GM12878 (cell line): Measurements from ENCODE around the gene GMNN. TPM values are rescaled to one million over a fixed set of nuclear protein-coding genes. Genes with fewer than 3 reads are reported as not detected.
"Not testable (repeated sequence)": the region's sequence is repeated elsewhere in the genome, so short reads cannot be mapped to it uniquely, and the experiment has no call there.

Experiments
- ATAC-seq: fragments of 200-7000 bp; cut with Tn5 transposase; 3 replicates; pipeline ENCODE4 v1.9.1; 2020; ENCODE audit warnings: mild to moderate bottlenecking, moderate library complexity
- BruUV-seq: library from RNA; stranded (reverse); fragments of 400-500 nt; replicated peaks from 2 replicates; lab custom pipeline; 2021; lab: Mats Ljungman, UMichigan
- CTCF ChIA-PET: fragments of 300-600 bp; sonication (Branson Sonifier 250); formaldehyde crosslinking; extraction: SDS; loops from one replicate; lab custom pipeline; 2021; ENCODE audit warnings: inconsistent platforms; lab: Yijun Ruan, JAX
- POLR2A ChIA-PET: fragments of 350-600 bp; formaldehyde crosslinking; extraction: SDS; loops from one replicate; lab custom pipeline; 2021; ENCODE audit warnings: inconsistent platforms; lab: Charles Lee
- RAD21 ChIA-PET: fragments of 300-600 bp; sonication (Branson Sonifier 250); formaldehyde crosslinking; loops from one replicate; lab custom pipeline; 2023; ENCODE audit warnings: antibody characterized with exemption; ENCODE audit not compliant: unreplicated experiment; lab: Charles Lee
- SMC1A ChIA-PET: fragments of 300-600 bp; sonication (Branson Sonifier 250); formaldehyde crosslinking; loops from one replicate; lab custom pipeline; 2023; ENCODE audit not compliant: unreplicated experiment, uncharacterized antibody; lab: Charles Lee
- DNase-seq: peaks from one replicate; pipeline ENCODE4 v3.0.0-alpha.2; 2011; ENCODE audit warnings: low read depth, low spot score
- FAIRE-seq: peaks from 3 replicates; lab custom pipeline; 2011; peaks lifted over from hg19 to GRCh38; lab: Jason Lieb, UNC
- H2AFZ ChIP-seq: 2 replicates; pipeline ENCODE4 v1.6.0; 2011; ENCODE audit warnings: low read depth, low read length, control low read depth; ENCODE audit not compliant: control insufficient read depth
- H3K27ac ChIP-seq: 2 replicates; pipeline ENCODE4 v1.5.1; 2011; ENCODE audit warnings: control low read depth; ENCODE audit not compliant: control insufficient read depth, insufficient read depth
- H3K27me3 ChIP-seq, 2 experiments: replicated peaks in 1 of 2; 2 replicates each; pipeline versions ENCODE4 v1.6.0 to v1.6.1; 2011; ENCODE audit warnings: low read length in 1 of 2; ENCODE audit not compliant: control insufficient read depth in 2 of 2, insufficient read depth in 2 of 2
- H3K36me3 ChIP-seq, 2 experiments: 2 replicates each; pipeline ENCODE4 v1.5.1; 2011; ENCODE audit warnings: low read length in 1 of 2; ENCODE audit not compliant: control insufficient read depth in 2 of 2, insufficient read depth in 2 of 2
- H3K4me1 ChIP-seq: 2 replicates; pipeline ENCODE4 v1.6.1; 2011; ENCODE audit warnings: mild to moderate bottlenecking, low read length, moderate library complexity, mixed read lengths; ENCODE audit not compliant: control insufficient read depth, insufficient read depth
- H3K4me2 ChIP-seq: 2 replicates; pipeline ENCODE4 v1.6.0; 2011; ENCODE audit warnings: control low read depth; ENCODE audit not compliant: control insufficient read depth, insufficient read depth
- H3K4me3 ChIP-seq: fragments of 200-600 bp; sonication (generic); 2 replicates; pipeline ENCODE4 v1.5.1; 2016
- H3K79me2 ChIP-seq: 2 replicates; pipeline ENCODE4 v1.6.0; 2011; ENCODE audit warnings: low read length; ENCODE audit not compliant: control insufficient read depth, insufficient read depth
- H3K9ac ChIP-seq: 2 replicates; pipeline ENCODE4 v1.8.0; 2011; ENCODE audit warnings: low read length, control low read depth, mixed read lengths; ENCODE audit not compliant: control insufficient read depth, insufficient read depth
- H3K9me3 ChIP-seq: replicated peaks from 3 replicates; pipeline ENCODE4 v1.5.1; 2011; ENCODE audit warnings: mild to moderate bottlenecking, low read length; ENCODE audit not compliant: control insufficient read depth, insufficient read depth
- H4K20me1 ChIP-seq: 2 replicates; pipeline ENCODE4 v1.6.0; 2011; ENCODE audit not compliant: control insufficient read depth, insufficient read depth
- CBX5 ChIP-seq: sonication (generic); IDR thresholded peaks from 2 replicates; pipeline ENCODE4 v1.6.1; 2016; ENCODE audit warnings: low read depth, moderate library complexity, mild to moderate bottlenecking, inconsistent platforms
- MEF2A ChIP-seq: IDR thresholded peaks from 2 replicates; pipeline ENCODE4 v1.6.1; 2011; ENCODE audit warnings: low read depth, mild to moderate bottlenecking, low read length, moderate library complexity; ENCODE audit not compliant: insufficient read depth
- ZBTB33 ChIP-seq: fragments of 450-650 bp; IDR thresholded peaks from 2 replicates; pipeline ENCODE4 v1.6.1; 2017; ENCODE audit warnings: mild to moderate bottlenecking
- WGBS: methylation state at CpG from one replicate; pipeline ENCODE4 v1.1.6; 2016; ENCODE audit warnings: low lambda C conversion rate; ENCODE audit not compliant: insufficient replicate concordance, insufficient coverage; ENCODE audit errors: missing lambda C conversion rate; 5-methylcytosine and 5-hydroxymethylcytosine counted together
- in situ Hi-C: fragments of 300-500 bp; cut with MboI; formaldehyde crosslinking; loops from 9 replicates; pipeline ENCODE4 v1.14.3; 2018; ENCODE audit warnings: mixed read lengths
- intact Hi-C: fragments of 100-400 bp; cut with micrococcal nuclease; formaldehyde crosslinking; loops from one replicate; pipeline ENCODE4 v1.14.2; 2022; ENCODE audit not compliant: unreplicated experiment
- polyA plus RNA-seq, 11 experiments: library from polyadenylated mRNA; depleted of rRNA in 4 of 11; unstranded in 6 of 11; stranded (reverse) in 5 of 11; fragments of >200 nt; fragmentation: Nextera tagmentation in 4 of 11; fragmentation: Illumina TruSeq in 1 of 11; extraction: Ambion mirVana in 4 of 11; extraction: Trizol in 1 of 11; gene quantifications; 1 replicate in 1 of 11; 2 replicates in 10 of 11; pipeline versions ENCODE4 v1.2.1 to v1.2.3, GENCODE V29; 2011 to 2016; ENCODE audit warnings: inconsistent platforms in 2 of 11, missing spikeins in 2 of 11, low read depth in 1 of 11
- total RNA-seq, 4 experiments: library from RNA; depleted of rRNA in 3 of 4; stranded (reverse); fragments of >200 nt in 3 of 4; fragmentation: Illumina TruSeq in 1 of 4; extraction: Trizol in 1 of 4; gene quantifications; 2 replicates each; pipeline versions ENCODE4 v1.2.1 to v1.2.3, GENCODE V29; 2013 to 2021

Gene GMNN
- total and polyA plus RNA-seq, 10 of the 15 experiments (the other 5 are each of a cell fraction or from before 2014, with no cell fraction given) = 51.9 to 153 (median 105) TPM

DNA sequence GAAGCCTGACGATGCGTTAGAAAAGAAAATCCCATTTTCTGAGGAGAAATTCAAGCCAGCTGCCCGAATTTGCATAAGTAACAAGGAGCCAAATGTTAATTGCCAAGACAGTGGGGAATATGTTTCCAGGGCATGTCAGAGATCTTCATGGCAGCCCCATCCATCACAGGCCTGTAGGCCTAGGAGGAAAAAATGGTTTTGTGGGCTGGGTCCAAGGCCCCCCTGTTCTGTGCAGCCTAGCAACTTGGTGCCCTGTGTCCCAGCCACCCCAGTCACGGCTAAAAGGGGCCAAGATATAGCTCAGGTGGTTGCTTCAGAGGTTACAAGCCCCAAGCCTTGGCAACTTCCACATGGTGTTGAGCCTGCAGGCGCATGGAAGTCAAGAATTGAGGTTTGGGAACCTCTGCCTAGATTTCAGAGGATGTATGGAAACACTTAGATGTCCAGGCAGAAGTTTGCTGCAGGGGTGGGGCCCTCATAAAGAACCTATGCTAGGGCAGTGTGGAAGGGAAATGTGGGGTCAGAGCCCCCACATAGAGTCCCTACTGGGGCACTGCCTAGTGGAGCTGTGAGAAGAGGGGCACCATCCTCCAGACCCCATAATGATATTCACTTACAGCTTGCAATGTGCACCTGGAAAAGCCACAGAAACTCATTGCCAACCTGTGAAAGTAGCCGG, 43.1 kb upstream of the GMNN start:
- POLR2A ChIA-PET, intact Hi-C loops, BruUV-seq, H3K79me2 ChIP-seq, H3K4me3 ChIP-seq, ATAC-seq, FAIRE-seq, CTCF ChIA-PET, H3K27ac ChIP-seq, H2AFZ ChIP-seq, H3K4me2 ChIP-seq, DNase-seq, H4K20me1 ChIP-seq, H3K36me3 ChIP-seq, H3K27me3 ChIP-seq, in situ Hi-C loops, RAD21 ChIA-PET, H3K9ac ChIP-seq, H3K4me1 ChIP-seq: not testable (repeated sequence)
- TF ChIP-seq CBX5 = peak; percentile 73; the same call in 1 of the 2 replicates
- SMC1A ChIA-PET = interaction anchor here (1.5 kb wide), 1 partner anchor 10 kb away, joined by 3 read pairs; no protein-coding TSS in a partner anchor
- 40% methylated on average over 6 of the region's 6 CpGs for WGBS
- H3K9me3 ChIP-seq = peaks cover 10% of the 10 kb centered on the region; the same call in 2 of the 3 replicates

- BruUV-seq = no TSS peak
- no peak for ATAC-seq
- POLR2A ChIA-PET = no interaction called here
These were observed 40.6 kb upstream of the GMNN start for GRCh38 chr6:24734166-24734565.

DNA sequence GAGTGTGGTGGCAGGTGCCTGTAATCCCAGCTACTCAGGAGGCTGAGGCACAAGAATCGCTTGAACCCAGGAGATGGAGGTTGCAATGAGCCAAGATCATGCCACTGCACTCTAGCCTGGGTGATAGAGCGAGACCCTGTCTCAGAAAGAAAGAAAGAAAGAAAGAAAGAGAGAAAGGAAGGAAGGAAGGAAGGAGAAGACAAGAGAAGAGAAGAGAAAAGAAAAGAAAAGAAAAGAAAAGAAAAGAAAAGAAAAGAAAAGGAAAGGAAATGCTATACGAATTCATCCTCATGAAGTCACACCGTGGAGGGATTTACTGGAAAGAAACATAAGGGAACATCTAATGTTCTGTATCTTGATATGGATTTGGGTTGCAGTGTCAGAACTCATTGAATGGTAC, 40.0 kb upstream of the GMNN start:
- RAD21 ChIA-PET, H2AFZ ChIP-seq, H3K36me3 ChIP-seq, H3K4me1 ChIP-seq, ATAC-seq, H3K4me2 ChIP-seq, FAIRE-seq, H3K4me3 ChIP-seq, BruUV-seq, H3K79me2 ChIP-seq, H4K20me1 ChIP-seq, in situ Hi-C loops, intact Hi-C loops, H3K27ac ChIP-seq, CTCF ChIA-PET, H3K27me3 ChIP-seq, DNase-seq, H3K9ac ChIP-seq: not testable (repeated sequence)
- ChIA-PET POLR2A (interaction anchor here (1.0 kb wide), 1 partner anchor 13 kb away, joined by 4 read pairs; no protein-coding TSS in a partner anchor), SMC1A (interaction anchor here (0.7 to 1.7 kb wide), 3 partner anchors 13 to 131 kb away, joined by 3 to 5 read pairs (median 3); no protein-coding TSS in a partner anchor)
- peaks cover 10% of the 10 kb centered on the region; the same call in 2 of the 3 replicates for H3K9me3 ChIP-seq
- 45% methylated on average over 4 of the region's 4 CpGs for WGBS

More at GRCh38 chr6:24734166-24734565, 40.6 kb upstream of the GMNN start:
- ChIA-PET RAD21 (no interaction called here), CTCF (no interaction called here), SMC1A (interaction anchor here (0.7 to 1.7 kb wide), 4 partner anchors 8 to 132 kb away, joined by 3 to 5 read pairs (median 4); no protein-coding TSS in a partner anchor)
- WGBS = 95% methylated on average over 1 of the region's 1 CpG
- DNase-seq (no peak), FAIRE-seq (no peak)
- in situ Hi-C loops (no loop called here), intact Hi-C loops (no loop called here)
- no peak overlapping the region for H3K4me2 ChIP-seq
- H3K79me2 ChIP-seq = no peaks in the 10 kb centered on the region
- no peaks in the 10 kb centered on the region for H3K36me3 ChIP-seq
- H3K27ac ChIP-seq = no peak overlapping the region
- no peaks in the 10 kb centered on the region for H4K20me1 ChIP-seq
- H2AFZ ChIP-seq = no peak overlapping the region
- TF ChIP-seq ZBTB33 (no peak), MEF2A (no peak)
- H3K27me3 ChIP-seq = no peaks in the 10 kb centered on the region
- no peaks in the 10 kb centered on the region for H3K4me1 ChIP-seq
- H3K4me3 ChIP-seq = no peak overlapping the region
- H3K9me3 ChIP-seq = peaks cover 10% of the 10 kb centered on the region; the same call in 2 of the 3 replicates
- no peak overlapping the region for H3K9ac ChIP-seq
